ENCODE measurements around the gene TM2D1. TPM values are rescaled to one million over a fixed set of nuclear protein-coding genes. Genes with fewer than 3 reads are reported as not detected.

The TM2D1 gene
- polyA plus RNA-seq, 3 donors, result 74.9 to 88.5 (median 81.1) TPM

DNA sequence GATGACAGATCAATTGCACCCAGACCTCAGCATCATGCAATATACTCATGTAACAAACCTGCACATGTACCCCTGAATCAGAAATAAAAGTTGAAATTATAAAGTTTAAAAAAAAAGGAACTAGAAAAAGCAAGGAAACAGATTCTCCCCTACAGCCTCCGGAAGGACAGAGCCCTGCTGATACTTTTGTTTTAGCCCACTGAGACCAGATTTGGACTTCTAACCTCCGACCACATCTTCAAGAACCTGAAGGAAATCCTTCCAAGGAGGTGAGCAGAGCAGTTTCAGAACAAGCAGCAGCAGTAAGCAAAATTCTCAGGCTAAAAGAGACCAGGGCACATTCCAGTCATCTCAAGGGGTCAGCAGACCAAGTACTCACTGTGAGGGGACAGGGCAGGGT, 54.5 kb downstream of the TM2D1 start:
- no peak for DNase-seq (ENCODE audit: extremely low read depth in 1 of 11, low read depth in 9 of 11, low spot score in 4 of 11)

DNA sequence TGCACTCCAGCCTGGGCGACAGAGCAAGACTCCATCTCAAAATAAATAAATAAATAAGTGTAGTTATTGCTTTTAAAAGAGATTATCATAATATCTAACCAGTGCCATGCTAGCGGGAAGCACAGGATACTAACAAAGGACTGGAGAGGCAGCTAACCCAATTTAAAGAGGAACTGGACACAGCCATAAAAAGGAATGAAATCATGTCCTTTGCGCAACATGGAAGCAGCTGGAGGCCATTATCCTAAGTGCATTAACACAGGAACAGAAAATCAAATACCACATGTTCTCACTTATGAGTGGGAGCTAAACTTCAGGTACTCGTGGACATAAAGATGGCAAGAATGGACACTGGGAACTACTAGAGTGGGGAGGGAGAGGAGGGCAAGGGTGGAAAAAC, 54.9 kb downstream of the TM2D1 start:
- DNase-seq (ENCODE audit: extremely low read depth in 1 of 11, low read depth in 9 of 11, low spot score in 4 of 11), result no peak

DNA sequence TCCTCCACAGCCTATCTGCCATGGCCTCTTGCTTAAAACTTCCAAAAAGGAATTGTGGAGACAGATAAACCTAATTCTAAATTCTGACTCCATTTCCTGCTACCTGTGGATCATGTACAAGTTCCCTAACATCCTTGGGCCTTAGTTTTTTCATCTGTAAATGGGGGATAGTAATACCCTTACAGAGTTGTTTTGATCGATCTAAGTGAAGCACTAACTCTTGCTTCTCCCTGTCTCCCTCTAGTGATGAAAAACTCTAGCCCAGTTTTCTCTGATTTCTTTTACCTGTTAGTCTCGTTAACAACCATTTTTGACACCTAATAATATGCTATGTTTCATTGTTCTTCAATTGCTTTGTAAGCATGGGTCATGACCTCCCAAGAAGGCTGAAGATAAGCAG, 65.9 kb downstream of the TM2D1 start:
- no peak for DNase-seq (ENCODE audit: extremely low read depth in 1 of 11, low read depth in 9 of 11, low spot score in 4 of 11)

DNA sequence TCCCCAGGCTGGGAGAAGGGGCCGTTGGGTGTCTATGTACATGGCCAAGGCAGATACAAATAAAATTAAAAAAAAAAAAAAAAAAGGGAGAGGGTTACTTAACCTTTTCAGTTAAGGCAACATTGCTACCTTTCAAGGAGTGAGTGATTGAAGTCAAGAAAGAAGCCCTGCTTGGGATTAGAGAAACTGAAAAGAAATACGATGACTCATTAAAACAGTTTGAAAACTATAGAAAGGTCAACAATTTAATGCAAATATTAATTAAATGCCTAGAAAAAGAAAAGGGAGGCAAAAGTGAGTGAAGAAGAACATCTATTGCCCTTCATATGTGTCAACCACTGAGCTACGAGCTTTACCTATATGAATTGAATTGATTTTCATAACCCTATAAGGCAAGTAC, 69.5 kb downstream of the TM2D1 start:
- DNase-seq (ENCODE audit: extremely low read depth in 1 of 11, low read depth in 9 of 11, low spot score in 4 of 11), result no peak

DNA sequence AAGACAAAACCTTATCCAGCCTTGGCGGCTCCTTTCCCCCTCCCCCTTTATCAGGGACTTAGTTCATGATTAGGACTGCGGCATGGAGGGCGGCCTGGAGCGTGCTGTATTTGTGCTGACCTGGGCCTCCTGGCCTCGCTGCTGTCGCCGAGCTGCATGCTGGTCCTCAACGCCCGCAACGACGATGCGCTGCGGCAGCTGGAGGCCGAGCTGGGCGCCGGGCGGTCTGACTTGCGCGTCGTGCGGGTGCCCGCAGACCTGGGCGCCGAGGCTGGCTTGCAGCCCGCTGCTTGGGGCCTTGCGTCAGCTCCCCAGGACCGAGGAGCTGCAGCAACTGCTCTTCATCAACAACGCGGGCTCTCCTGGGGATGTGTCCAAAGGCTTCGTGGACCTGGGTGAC, 70.9 kb downstream of the TM2D1 start:
- no peak for DNase-seq (ENCODE audit: extremely low read depth in 1 of 11, low read depth in 9 of 11, low spot score in 4 of 11)

DNA sequence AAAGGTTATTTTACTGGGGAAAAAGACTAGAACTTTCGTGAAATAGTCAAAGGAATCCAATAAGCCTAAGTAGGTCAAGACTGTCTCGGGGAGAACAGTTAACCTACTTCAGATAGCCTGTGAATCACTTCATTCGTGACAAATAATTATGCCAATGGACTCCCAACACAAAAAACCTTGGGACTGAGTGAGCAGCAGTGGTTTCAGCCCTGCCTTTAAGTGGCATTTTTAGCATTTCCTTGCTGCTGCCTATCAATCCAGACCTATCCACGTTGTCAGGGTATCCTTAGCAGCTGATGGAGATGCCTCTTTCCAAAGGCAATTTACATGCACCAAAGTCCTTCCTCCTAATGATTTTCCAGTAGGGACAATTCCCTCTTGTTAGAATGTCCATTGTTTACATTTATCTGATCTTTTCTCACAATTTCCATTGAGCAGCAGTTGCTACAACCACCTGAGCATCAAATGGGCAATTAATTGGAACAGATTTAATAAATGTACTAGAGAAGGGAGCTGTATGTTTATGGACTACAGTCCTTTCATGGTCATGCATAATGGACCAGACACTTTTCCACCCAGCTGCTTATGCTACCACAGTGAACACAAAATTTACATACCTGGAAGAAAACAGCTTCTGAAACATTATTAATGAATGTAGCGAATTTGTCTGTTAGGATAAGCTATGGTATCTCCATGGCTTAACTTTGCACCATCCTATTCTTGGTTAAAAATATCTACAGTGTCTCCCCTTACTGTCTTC, 75.8 kb downstream of the TM2D1 start:
- no peak for DNase-seq (ENCODE audit: extremely low read depth in 1 of 11, low read depth in 9 of 11, low spot score in 4 of 11)

GRCh38 chr1:61647142-61647541, 77.8 kb downstream of the TM2D1 start:
- no peak for DNase-seq (ENCODE audit: extremely low read depth in 1 of 11, low read depth in 9 of 11, low spot score in 4 of 11)

- no peak for DNase-seq (ENCODE audit: extremely low read depth in 1 of 11, low read depth in 9 of 11, low spot score in 4 of 11)
Measured at GRCh38 chr1:61645476-61645875, 79.5 kb downstream of the TM2D1 start.

DNA sequence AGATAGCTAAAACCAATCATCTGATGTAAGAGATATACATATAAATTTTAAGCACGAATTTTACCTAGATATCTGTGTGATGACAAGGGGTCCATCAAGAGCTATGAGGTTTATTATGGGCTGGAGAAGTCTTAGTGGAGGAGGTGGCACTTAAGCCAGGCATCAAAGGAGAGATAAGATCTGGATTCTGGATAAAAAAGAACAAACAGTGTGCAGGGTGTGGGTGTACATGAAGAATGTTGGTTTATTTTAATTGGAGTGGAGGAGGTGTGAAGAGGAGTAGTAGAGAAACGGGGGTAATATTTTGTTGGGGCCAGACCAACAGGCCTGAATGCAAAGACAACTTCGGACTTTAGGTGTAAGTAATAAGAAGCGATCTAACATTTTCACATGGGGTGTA, 80.6 kb downstream of the TM2D1 start:
- no peak for DNase-seq (ENCODE audit: extremely low read depth in 1 of 11, low read depth in 9 of 11, low spot score in 4 of 11)

- DNase-seq (ENCODE audit: extremely low read depth in 1 of 11, low read depth in 9 of 11, low spot score in 4 of 11), result no peak
Measured at GRCh38 chr1:61642475-61643232, 82.3 kb downstream of the TM2D1 start.

- peak in 9 of 11 donors; percentile 23 to 45 (median 38) for DNase-seq (ENCODE audit: extremely low read depth in 1 of 11, low read depth in 9 of 11, low spot score in 4 of 11)
Measured at GRCh38 chr1:61641578-61642336, 83.2 kb downstream of the TM2D1 start.

DNA sequence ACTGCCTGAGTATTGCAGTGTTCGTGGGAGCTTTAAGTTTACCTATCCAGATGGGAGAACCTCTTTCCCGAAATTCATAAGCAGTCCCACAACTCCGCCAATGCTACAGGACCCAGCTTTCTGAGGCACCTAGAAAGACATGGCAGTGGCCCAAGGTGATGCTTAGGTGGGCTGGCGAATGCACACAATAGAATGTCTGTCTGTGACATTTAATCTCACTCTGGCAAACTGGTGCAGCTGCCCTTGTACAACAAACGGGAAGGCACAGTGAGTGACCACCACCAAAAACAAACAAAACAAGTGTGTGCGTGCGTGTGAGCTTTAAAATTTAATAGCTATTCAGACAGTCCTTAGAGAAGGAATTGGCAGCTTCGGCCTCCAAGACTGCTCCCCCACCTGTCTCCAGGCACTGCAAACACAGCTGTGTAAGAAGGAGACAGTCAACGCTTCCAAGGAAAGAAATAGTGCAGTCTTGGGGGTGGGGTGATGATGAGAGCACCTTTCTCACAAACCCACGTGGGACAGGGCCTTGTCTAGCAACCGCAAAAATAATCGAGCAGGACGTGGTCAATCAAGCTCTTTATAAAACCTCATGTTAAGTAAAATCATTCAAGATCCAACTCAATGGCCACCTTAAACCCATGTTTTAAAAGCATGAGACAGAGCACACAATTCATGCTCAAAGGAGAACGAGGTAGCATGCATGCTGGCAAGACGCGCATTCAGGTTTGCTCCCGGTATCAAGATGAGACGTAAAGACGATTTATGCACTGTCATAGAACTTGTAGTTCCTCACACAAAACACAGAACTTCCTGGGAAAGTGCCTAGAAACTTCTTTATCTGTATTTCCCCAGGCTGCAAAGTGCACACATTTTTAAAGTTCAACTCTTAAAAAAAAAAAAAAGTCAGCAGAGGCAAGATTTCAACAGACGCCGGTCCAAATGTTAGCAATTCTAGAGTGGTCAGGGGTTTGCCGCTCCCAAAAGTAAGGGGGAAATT, 84.1 kb downstream of the TM2D1 start:
- DNase-seq (ENCODE audit: extremely low read depth in 1 of 11, low read depth in 9 of 11, low spot score in 4 of 11), result no peak

DNA sequence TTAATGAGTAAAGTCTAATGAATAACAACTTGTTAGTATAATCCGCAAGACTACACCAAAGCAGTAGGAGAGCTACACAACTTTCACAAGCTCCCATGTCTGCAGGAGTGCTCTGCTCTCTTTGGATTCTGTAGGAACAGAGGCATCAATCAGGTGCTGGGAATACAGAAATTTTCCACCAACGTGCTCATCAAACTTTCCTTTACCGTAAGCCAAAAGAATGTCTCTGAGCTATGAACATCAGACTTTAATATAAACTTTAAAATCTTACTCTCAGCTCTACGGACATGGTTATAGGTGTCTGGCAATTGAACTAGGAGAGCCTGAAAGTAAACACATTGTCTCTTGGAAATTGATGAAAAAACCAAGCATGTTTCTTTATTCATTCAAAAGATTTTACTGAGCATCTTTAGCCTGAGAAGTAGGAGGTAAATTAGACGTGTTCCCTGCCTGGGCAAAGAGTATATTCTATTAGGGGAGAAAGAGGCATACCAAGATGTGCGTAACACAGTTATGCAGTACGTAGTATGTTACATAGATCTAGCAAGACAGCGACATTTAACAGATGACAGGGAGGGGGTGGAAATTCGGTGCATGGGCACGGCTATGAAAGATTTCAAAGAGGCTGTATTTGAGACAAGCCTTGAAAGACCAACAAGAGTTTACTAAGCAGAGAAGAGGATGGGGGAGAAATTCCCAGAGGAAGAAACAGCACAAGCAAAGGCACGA, 85.2 kb downstream of the TM2D1 start:
- DNase-seq (ENCODE audit: extremely low read depth in 1 of 11, low read depth in 9 of 11, low spot score in 4 of 11), result no peak

DNA sequence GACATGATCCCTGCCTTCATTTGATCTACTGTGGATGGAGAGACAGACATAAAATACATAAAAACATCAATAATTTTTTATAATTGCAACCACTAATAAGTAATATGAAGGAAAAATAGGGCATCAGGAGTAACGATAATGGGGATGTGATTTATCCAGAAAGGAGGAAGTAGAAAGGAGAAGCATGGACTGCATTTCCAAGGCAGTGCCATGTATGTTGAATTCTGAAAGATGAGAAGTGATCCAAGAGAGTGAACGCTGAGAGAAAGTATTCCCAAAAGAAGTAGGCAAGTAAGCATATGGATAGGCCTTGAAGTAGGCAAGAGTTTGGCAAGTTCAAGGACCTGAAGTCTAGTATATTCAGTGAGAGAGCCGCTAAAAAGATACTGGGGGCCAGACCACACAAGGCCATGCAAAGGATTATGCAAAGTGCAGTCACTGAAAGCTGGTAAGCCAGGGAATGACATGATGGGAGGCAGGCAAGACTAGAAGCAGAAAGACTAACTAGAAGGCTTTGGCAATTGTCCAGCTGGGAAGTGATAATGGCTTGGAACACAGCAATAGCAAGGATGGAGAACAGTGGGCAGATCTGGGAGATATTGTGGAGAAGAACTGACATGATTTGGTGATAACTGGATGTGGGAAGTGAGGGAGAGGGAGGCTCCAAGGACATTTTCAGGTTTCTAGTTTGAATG, 85.9 kb downstream of the TM2D1 start:
- no peak for DNase-seq (ENCODE audit: extremely low read depth in 1 of 11, low read depth in 9 of 11, low spot score in 4 of 11)

DNA sequence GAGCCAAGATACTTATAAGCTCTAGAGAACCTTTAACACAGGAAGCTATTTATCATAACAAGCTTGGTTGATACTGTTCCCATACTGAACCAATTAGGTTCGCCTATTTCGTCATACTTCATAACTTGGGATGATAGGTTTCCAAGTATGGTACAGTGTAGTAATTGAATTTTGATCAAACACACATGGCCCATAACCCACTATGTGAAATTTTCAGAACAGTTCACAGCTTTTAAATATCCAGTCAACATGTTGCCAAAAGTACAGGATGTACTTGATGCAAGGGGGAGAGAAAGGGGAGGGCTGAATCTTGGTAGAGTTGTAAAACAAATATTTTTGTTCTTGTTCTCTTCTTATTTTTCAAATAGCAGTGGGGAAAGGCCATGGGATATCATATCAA, 86.6 kb downstream of the TM2D1 start:
- DNase-seq (ENCODE audit: extremely low read depth in 1 of 11, low read depth in 9 of 11, low spot score in 4 of 11), result peak in 6 of 11 donors; percentile 16 to 26 (median 22)

DNA sequence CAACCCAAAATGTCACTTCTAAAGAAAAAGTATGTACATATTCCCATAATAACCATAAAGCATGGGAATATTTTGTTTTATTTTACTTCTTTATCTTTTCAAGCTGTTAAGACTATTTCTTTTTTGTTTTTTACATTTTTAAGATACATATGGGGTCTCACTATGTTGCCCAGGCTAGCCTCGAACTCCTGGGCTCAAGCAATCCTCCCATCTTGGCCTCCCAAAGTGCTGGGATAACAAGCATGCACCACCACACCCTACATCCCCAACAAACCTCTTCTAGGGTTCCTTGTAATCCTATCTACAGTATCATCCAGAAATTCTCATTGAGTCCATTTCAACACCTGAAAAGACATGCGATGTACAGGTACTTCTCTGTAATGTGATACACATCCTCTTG, 87.5 kb downstream of the TM2D1 start:
- DNase-seq (ENCODE audit: extremely low read depth in 1 of 11, low read depth in 9 of 11, low spot score in 4 of 11), result no peak

DNA sequence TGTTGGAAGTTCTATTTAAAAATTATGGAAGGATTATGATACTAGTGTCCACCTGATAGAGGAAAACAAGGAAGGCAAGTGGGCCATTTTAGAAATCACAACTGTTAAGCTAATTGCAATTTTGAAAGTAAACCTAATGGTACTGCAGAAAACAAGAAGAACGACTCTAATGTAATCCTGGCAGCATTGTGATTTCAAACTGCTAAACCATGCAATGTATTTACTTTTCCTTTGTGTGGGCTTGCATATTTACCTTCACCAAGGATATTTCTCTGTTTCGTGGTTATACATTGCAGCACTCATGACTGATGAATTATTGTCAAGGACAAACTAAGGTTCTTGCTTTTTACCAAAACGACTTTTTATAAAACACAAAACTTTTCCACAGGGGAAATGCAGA, 88.1 kb downstream of the TM2D1 start:
- no peak for DNase-seq (ENCODE audit: extremely low read depth in 1 of 11, low read depth in 9 of 11, low spot score in 4 of 11)

- no peak for DNase-seq (ENCODE audit: extremely low read depth in 1 of 11, low read depth in 9 of 11, low spot score in 4 of 11)
Measured at GRCh38 chr1:61636376-61636775, 88.6 kb downstream of the TM2D1 start.
